Measurements from ENCODE around the gene GPR107. TPM values are rescaled to one million over a fixed set of nuclear protein-coding genes. Genes with fewer than 3 reads are reported as not detected.

GPR107 gene
- total and polyA plus RNA-seq, 2 of the 8 experiments (the other 6 are each of a cell fraction or from before 2014, with no cell fraction given): 19.3 to 30.7 TPM

GRCh38 chr9:130040984-130041647 is 12.6 kb upstream of the GPR107 start:
- no peak for DNase-seq (ENCODE audit: low read depth in 1 of 2, low spot score in 2 of 2)
- TF ChIP-seq CHD1 (IDR thresholded peaks at IDR 0.05; ENCODE audit: low read depth, low read length) (no peak), KDM1A (IDR thresholded peaks at IDR 0.05; ENCODE audit: borderline replicate concordance, low read length) (no peak), TAF7 (optimal IDR thresholded peaks at IDR 0.05; ENCODE audit: borderline replicate concordance, low read depth, low read length) (no peak), CTBP2 (IDR thresholded peaks at IDR 0.05; ENCODE audit: borderline replicate concordance, insufficient read depth, insufficient read length, low read length) (no peak), SIX5 (IDR thresholded peaks at IDR 0.05; ENCODE audit: low read depth, low read length) (no peak)
- no peak overlapping the region for H3K4ac ChIP-seq (replicated peaks; ENCODE audit: insufficient read length, low read depth, low read length)
- H3K18ac ChIP-seq (ENCODE audit: extremely low read depth, low read length): no peak overlapping the region
- ChIA-PET CTCF (ENCODE audit: partially characterized antibody) (no interaction called here), POLR2A (ENCODE audit: partially characterized antibody) (interaction anchor here (0.8 to 1.0 kb wide), 3 partner anchors 10 to 388 kb away, joined by 3 read pairs; no protein-coding TSS in a partner anchor)
- H4K5ac ChIP-seq (ENCODE audit: insufficient read length, low read depth, low read length): no peak overlapping the region
- H3K9ac ChIP-seq (replicated peaks in 1 of 4; ENCODE audit: extremely low read depth in 1 of 4, low read depth in 3 of 4, low read length in 3 of 4): no peak overlapping the region
- no peak overlapping the region for H2BK15ac ChIP-seq (ENCODE audit: low read length)
- H3K79me2 ChIP-seq (ENCODE audit: control insufficient read depth in 1 of 2, insufficient read depth in 2 of 2, low read length in 2 of 2): peaks cover 2 to 42% of the 10 kb centered on the region in 2 experiments; a peak in 2 of 4 replicates
- FAIRE-seq: no peak
- H2BK12ac ChIP-seq (ENCODE audit: low read depth, low read length): no peak overlapping the region
- no peak overlapping the region for H3K14ac ChIP-seq (ENCODE audit: insufficient read length)
- no peaks in the 10 kb centered on the region for H3K79me1 ChIP-seq (ENCODE audit: low read depth, low read length)
- no peak overlapping the region for H3K56ac ChIP-seq (replicated peaks; ENCODE audit: insufficient read length, low read depth, low read length)
- no peak overlapping the region for H3K23ac ChIP-seq (ENCODE audit: insufficient read length)
- no peak overlapping the region for H4K8ac ChIP-seq (ENCODE audit: extremely low read depth, insufficient read depth, low read length)
- H3K4me2 ChIP-seq (ENCODE audit: insufficient read depth in 1 of 2, low read depth in 2 of 2, low read length in 2 of 2): peak overlapping the region; percentile 71 to 88
- peak overlapping the region in 3 of 4 experiments; percentile 67 to 91 (median 78); a peak in 5 of 8 replicates for H3K4me3 ChIP-seq (ENCODE audit: extremely low read depth in 1 of 4, insufficient read depth in 2 of 4, low read depth in 3 of 4, low read length in 4 of 4)
- H2AK5ac ChIP-seq (ENCODE audit: low read depth, low read length): no peak overlapping the region
- no peaks in the 10 kb centered on the region for H4K20me1 ChIP-seq (replicated peaks in 1 of 2; ENCODE audit: control insufficient read depth in 1 of 2, insufficient read depth in 2 of 2, low read length in 2 of 2)
- no peak overlapping the region for H2AFZ ChIP-seq (ENCODE audit: low read length)
- no peak overlapping the region for H2BK20ac ChIP-seq (ENCODE audit: low read length)
- H3K27me3 ChIP-seq (replicated peaks in 1 of 4; ENCODE audit: control insufficient read depth in 3 of 4, extremely low read depth in 1 of 4, insufficient read depth in 3 of 4, low read length in 3 of 4): peaks cover 0 to 9% (median 4%) of the 10 kb centered on the region in 4 experiments; a peak in 4 of 7 replicates
- H3K23me2 ChIP-seq (ENCODE audit: low read depth, low read length): peaks cover 13% of the 10 kb centered on the region
- H3K27ac ChIP-seq (ENCODE audit: low read depth, low read length): no peak overlapping the region
- no peak overlapping the region for H2BK120ac ChIP-seq (replicated peaks; ENCODE audit: low read depth, low read length)
- H3K36me3 ChIP-seq (ENCODE audit: control insufficient read depth in 2 of 4, insufficient read depth in 4 of 4, low read length in 3 of 4): no peaks in the 10 kb centered on the region
- H4K91ac ChIP-seq (replicated peaks; ENCODE audit: insufficient read length, low read length): no peak overlapping the region
- peaks cover 0 to 5% (median 3%) of the 10 kb centered on the region in 4 experiments; a peak in 4 of 7 replicates for H3K4me1 ChIP-seq (replicated peaks in 1 of 4; ENCODE audit: control insufficient read depth in 3 of 4, insufficient read depth in 4 of 4, low read length in 3 of 4)
- H2BK5ac ChIP-seq (ENCODE audit: low read depth, low read length): no peak overlapping the region
- no peaks in the 10 kb centered on the region for H3K9me3 ChIP-seq (ENCODE audit: insufficient read depth in 2 of 2, low read depth in 1 of 2, low read length in 1 of 2)
- WGBS, 2 experiments (ENCODE audit: extremely low coverage in 1 of 2, insufficient coverage in 1 of 2, insufficient read length in 1 of 2, insufficient replicate concordance in 2 of 2, low coverage in 1 of 2, low lambda C conversion rate in 2 of 2, missing lambda C conversion rate in 1 of 2): 91% methylated on average over 7 of the region's 7 CpGs; no CpG with 5 or more reads in 1 of the 2 experiments
